NCI-H446 treated with DMSO at 0.1 percent for 48 hours (cell line): ENCODE results near the gene GLB1L2.
"Not testable (repeated sequence)": the region's sequence is repeated elsewhere in the genome, so short reads cannot be mapped to it uniquely, and the experiment has no call there.

Experiments
- DNase-seq: peaks from one replicate; lab custom pipeline; 2025; lab: John Stamatoyannopoulos, UW

GLB1L2 gene, protein sequence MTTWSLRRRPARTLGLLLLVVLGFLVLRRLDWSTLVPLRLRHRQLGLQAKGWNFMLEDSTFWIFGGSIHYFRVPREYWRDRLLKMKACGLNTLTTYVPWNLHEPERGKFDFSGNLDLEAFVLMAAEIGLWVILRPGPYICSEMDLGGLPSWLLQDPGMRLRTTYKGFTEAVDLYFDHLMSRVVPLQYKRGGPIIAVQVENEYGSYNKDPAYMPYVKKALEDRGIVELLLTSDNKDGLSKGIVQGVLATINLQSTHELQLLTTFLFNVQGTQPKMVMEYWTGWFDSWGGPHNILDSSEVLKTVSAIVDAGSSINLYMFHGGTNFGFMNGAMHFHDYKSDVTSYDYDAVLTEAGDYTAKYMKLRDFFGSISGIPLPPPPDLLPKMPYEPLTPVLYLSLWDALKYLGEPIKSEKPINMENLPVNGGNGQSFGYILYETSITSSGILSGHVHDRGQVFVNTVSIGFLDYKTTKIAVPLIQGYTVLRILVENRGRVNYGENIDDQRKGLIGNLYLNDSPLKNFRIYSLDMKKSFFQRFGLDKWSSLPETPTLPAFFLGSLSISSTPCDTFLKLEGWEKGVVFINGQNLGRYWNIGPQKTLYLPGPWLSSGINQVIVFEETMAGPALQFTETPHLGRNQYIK

DNA sequence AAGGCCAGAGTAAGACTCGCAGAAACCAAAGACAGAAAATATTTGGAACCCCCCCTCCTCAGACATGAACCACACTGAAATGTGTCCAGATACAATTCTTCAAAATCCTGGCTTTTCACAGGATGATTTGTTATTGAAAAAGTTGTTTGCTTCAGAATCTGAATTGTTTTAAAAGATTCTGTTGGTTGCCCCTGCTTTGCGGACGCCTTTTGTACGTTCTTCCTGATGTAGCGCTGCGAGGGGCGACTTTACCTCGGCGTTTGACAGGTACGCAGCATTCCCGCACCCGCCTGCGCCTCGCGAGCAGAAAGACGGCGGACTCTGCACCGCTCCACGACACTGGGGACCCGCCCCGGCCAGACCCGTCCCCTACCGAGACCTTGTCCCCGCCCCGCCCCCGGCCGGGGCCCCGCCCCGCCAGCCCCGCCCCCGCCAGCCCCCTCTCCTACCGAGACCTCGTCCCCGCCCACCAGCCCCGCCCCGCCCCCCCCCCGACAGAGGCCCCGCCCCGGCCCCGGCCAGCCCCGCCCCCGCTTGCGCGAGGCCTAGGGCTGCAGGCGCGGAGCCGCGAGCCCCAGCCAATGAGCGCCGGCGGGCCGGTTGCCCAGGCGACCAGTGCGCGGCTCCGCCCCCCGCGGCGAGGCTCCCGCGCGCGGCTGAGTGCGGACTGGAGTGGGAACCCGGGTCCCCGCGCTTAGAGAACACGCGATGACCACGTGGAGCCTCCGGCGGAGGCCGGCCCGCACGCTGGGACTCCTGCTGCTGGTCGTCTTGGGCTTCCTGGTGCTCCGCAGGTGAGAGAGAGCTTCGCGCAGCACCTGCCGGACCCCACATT is at the start of gene GLB1L2:
TSS of gene GLB1L2 (plus strand) at position 635 of the 835 bp plus-strand sequence. CDS start at position 709, 74 bp downstream.
- peak; percentile 71 for DNase-seq

DNA sequence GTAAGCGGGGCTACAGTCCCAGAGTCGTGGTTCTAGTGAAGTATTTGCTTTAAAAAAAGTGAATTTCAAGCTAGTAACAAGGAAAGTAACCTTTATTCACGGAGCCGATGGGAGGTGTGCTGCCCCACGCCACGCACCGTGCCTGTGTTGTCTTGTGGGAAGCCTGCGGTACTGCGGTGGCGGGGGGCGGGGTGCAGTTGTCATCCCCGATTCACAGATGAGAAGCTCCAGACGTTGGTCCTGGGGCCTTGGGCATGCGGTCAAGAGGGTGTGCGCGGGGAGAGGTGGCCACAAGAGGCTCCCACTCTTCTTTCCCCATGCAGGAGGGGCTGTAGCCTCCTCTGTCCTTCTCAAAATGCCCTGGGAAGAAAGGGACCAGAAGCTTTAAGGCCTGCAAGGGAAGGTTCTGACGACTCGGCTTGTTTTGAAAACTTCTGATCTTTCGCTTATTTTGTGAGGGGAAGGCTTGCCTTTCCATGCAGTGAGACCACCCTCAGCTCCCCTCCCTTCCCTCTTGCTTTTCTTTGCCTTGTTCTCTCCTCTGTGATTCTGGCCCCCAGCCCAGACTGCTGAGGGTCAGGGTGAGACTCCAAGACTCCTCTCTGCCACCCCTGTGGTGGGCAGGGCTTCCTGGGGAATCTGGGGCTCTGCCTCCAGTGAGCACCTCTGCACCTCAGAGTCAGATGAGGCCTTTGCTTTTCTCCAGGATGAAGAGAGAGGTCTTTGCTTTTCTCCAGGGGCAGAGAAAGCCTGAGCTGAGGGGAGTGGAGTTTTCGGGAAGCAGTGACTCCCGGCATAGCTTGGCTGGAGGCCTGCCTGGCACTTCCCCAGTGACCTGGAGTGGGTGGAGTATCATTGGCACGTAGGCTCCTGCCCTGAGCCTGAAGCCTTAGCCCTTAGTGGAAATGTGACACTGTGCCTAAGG is 49.4 kb upstream of the GLB1L2 start:
- no peak for DNase-seq

DNA sequence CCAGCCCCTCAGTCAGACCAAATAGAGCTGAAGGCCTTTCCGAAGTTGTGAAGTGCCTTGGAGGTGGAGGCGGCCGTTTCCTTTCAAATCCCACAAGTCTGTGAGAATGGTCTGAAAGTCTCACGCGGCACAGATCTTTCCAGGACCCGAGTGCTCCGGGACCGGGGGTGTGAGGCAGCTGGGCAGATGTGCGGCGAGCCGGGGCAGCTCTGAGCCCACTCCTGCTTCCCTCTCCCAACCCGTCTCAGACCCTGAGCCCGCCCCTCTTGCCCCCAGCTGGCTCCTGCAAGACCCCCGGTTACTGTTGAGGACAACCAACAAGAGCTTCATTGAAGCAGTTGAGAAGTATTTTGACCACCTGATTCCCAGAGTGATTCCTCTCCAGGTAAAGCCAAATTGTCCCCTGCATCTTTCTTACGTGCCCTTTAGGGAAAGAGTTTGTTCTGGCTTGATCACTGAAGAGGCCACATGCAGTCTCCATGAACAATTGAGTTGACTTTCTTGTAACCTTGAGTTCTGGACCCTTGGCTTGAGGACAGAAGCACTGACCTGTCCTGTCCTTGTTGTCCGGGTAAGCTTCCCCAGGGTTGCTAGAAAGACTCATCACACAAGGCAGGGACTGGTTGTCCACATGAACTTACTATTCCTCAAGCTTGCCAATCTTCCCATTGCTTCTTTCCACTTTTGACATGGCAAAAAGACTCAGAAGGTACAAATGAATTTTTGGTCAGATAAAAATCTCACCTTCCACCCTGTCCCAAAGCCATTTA is 48.1 kb upstream of the GLB1L2 start:
- no peak for DNase-seq

DNA sequence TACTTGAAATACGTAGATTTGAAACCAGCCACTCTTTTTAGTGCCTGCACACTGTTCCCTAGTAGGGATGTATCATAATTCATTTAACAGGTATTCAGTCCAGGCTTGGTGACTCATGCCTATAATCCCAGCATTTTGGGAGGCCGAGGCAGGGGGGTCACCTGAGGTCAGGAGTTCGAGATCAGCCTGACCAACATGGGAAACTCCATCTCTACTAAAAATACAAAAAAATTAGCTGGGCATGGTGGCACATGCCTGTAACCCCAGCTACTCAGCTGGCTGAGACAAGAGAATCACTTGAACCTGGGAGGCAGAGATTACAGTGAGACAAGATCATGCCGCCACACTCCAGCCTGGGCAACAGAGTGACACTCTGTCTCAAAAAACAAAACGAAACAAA is 47.4 kb upstream of the GLB1L2 start:
- not testable (repeated sequence) for DNase-seq

DNA sequence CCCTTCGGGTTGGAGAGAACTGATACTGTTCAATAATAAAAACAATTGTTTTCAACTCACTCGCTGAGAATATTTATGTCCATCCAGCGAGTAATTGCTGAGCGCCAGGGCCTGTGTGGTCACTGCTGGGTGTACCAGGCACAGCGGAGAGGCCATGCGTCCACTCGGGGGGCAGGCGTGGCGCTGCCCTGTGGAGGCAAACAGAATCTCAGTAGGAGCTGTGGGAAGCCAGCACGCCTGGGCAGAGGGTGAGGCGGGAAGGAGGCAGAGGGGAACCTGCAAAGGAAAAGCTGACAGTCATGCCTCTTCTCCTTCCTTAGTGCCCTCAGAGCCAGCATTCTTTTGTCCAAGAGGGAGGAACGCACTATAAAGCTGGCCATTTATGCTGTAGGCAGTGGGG is 44.2 kb upstream of the GLB1L2 start:
- DNase-seq: no peak

DNA sequence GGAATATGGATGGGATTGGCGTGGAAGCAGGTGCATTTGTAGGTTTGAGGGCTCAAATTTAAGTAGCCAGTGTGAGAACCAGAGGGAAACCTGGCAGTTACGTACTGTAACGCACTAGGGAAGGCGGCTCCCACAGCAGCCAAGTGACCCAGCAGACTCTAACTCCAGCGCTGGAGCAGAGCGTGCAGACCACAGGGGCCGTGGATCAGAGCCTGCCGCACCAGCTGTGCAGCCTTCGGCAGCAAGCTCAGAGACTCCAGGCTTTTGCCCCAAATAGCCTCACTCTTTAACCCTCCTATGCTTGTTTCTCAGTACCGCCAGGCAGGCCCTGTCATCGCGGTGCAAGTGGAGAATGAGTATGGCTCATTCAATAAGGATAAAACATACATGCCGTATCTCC is 43.3 kb upstream of the GLB1L2 start:
- DNase-seq: no peak

DNA sequence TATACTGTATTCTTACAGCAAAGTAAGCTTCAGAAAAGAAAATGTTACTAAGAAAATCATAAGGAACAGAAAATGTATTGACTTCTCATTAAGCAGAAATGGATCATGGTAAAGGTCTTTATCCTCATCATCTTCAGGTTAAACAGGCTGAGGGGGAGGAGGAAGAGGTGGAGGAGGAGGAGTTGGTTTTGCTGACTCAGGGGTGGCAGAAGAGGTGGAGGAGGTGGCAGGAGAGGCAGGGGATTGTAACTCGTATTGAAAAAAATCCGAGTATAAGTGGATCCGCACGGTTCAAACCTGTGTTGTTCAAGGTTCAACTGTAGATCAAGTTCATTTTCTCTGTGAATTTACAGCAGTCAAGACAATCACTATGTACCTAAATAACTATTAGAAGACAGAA is 42.6 kb upstream of the GLB1L2 start:
- DNase-seq: no peak

DNA sequence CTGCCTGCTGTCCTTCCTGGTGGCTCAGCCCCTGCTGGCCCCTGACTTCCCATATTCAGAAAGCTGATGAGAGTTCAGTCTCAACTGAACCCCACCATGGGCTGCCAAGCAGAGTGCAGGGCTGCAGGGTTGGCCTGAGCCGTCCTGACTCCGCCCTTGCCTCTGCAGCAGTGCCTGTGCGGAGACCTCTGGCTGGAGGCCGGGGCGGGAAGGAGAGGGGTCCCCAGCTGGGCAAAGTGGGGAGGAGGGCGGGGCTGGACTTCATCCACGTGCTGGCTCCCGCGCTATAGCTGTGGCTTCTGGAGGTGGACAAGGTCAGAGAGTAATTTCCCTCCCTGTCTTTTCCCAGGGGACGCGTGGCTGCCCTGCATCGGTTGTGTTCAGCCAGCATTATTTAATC is 42.0 kb upstream of the GLB1L2 start:
- no peak for DNase-seq

DNA sequence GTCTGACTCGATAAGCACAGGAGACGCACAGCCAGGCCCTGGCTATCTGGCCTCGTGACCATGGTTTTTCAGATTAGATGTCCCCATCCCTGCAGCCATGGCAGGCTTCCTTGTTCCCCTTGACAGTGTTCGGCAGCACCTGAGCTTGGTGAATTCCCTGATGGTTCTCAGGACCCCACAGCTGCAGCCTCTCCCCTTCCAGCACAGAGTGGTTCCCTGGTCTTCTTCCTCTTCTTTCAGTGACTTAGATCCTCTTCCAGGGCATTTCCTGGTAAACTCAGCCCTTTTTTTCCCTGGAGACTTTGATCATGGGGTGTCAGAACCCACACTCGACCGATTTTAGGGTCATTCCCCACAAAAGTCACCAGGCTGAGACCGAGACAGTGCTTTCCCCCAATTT is 41.1 kb upstream of the GLB1L2 start:
- DNase-seq: no peak

DNA sequence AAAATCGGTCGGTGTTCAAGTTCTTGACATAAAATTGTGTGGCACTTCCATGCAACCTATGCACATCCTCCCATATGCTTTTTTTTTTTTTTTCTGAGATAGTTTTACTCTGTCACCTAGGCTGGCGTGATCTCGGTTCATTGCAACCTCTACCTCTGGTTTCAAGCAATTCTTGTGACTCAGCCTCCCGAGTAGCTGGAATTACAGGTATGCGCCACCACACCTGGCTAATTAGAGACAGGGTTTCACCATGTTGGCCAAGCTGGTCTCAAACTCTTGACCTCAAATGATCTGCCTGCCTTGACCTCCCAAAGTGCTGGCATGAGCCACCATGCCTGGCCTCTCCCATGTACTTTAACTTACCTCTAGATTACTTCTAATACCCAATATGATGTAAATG is 40.6 kb upstream of the GLB1L2 start:
- DNase-seq: no peak

DNA sequence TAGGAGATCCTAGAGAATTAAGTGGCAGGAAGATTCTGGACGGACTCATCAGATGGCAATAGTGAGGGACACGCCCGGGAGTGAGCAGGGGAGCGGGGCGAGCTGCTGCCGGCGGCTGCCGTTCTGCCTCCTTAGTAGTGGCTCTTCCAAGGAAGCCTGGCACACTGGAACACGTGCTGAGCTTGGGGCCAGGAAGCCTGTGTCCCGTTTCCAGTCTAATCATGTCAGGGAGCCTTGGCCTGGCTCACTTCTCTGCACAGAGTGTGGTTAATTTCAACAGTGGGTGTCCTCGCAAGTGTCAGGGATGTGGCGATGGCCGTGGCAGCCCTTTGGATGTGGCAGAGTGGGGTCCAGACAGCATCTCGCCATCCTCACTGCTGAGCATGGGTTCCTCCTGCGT is 39.1 kb upstream of the GLB1L2 start:
- DNase-seq: no peak

DNA sequence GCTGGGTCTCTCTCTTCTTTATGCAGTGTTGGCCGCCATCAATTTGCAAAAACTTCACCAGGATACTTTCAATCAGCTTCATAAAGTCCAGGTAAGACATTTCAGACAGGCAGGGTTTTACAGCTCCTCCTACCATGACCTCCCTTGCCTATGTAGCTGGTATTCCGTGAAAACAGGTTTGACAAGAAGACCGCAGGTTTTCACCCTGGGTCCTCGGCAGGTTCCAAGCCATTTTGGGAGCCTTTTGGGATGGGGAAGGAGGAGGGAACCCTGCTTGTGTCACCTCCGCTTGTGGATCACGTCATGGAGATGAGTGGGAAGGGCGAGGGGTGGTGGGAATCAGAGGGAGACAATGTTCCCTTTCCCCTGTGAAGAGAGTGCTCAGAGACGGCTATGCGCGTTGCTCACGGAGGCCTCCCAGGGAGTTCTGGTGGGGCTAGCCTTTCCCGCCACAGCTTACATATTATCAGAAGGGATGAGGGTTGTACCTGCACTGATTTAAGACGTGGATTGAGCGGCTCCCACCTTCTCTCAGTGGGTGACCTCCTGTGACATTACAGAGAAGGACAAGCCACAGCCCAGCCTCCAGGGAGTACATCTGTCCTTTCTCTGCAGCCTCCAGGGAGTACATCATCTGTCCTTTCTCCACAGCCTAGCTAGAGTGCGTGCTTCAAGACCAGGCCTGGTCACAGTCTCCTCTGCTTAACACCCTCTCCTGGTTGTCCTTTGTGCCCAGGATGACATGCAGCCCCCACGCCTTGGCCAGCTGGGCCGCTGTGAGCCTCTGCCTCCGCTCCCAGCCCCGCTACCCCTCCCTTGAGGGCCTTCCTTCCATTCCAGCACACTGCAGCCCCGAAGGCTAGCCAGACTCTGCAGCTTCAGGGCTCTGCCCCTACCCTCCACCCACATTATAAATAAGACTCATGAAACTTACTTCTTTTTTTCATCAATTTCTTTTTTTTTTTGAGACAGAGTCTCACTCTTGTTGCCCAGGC is 38.4 kb upstream of the GLB1L2 start:
- no peak for DNase-seq

DNA sequence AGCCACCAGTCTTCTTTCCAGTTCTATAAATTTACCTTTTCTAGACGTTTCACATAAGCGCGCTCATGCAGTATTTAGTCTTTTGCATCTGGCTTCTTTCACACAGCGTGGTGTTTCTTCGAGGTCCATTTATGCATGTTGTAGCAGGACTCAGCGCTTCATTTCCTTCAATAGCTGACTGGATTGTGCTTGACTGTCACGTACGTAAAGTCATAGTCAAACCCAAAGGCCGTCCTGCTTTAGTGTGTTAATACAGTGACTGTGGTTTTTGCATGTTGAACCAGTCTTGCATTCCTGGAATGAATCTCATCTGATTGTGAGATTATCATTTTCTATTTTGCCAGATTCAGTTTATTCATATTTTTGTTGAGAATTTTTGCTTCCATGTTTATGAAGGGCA is 37.1 kb upstream of the GLB1L2 start:
- no peak for DNase-seq

DNA sequence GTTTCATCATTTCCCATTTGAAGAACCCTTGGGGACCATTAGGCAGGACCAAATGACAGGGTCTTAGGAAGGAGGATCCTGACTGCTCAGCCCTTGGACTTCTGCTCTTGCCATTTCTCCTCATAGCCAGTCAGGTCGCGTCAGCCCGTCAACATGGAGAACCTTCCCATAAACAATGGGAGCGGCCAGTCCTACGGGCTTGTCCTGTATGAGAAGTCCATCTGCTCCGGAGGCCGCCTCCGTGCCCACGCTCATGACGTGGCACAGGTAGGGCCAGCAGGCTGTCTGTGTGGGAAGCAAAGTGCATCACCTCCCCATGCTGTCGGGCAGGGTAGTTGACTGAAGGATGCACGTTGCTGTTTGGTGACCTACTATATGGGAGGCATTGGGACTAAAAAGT is 19.6 kb upstream of the GLB1L2 start:
- DNase-seq: no peak

DNA sequence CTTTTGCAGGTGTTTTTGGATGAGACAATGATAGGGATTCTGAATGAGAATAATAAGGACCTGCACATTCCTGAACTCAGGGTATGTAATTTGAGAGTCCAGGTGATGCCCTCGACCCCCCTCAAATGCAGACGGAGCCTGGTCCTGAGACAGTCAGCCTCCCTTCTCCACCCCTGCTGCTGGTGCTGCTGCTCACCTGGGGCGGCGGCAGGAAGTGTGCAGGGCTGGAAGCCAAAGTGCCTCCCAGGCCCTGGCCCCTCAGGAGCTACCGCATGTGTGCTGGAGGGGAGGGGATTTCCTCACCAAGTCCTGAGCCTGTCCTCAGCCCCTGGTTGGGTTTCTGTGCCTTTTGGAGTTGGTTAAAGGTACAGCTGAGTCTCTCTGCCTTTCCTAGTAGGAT is 19.0 kb upstream of the GLB1L2 start:
- DNase-seq: no peak

DNA sequence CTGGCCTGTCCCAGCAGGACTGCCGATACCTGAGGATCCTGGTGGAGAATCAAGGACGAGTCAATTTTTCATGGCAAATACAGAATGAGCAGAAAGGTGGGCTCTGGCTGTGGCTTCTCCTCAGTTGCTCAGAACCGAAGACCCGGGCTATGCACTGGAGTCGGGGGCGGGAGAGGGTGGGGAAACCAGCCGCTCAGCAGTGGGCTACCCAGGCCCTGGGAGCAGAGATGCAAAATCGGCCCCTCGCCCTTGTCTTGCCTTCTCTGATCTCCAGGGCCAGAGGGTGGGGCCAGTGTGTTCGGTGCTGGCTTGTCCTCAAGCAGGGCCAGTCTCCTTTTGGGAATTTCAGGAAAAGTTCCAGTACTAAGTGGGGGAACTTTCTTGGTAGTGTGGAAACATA is 18.4 kb upstream of the GLB1L2 start:
- no peak for DNase-seq

DNA sequence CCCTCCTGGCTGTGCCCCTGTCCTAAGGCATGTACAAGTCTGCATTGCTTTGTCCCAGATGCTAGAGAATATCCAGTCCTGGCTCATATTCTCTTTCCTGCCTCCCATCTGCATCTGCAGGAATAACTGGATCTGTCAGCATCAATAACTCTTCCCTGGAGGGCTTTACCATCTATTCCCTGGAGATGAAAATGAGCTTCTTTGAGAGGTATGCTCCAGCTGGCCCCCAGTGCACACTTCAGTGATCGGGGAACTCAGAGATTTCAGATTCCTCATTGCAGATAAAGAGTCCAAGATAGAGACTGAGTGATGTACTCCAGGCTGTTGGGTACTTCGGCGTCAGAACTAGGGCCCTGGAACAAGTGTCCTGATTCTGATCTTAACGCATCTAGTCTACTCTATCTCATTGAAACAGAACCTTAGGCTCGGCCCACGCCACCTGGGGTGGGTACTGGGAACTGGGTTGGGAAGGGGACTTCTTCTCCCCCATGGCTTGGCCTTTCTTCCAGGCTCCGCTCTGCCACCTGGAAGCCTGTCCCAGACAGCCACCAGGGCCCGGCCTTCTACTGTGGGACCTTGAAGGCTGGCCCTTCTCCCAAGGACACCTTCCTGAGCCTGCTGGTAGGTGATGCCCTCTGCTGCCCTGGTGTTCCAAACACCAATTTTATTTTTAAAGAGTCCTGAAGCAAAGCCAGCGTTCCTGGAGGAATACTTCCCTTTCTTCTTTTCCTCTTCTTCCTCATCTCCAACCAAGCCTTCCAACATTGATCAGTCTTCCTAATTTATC is 17.8 kb upstream of the GLB1L2 start:
- no peak for DNase-seq

DNA sequence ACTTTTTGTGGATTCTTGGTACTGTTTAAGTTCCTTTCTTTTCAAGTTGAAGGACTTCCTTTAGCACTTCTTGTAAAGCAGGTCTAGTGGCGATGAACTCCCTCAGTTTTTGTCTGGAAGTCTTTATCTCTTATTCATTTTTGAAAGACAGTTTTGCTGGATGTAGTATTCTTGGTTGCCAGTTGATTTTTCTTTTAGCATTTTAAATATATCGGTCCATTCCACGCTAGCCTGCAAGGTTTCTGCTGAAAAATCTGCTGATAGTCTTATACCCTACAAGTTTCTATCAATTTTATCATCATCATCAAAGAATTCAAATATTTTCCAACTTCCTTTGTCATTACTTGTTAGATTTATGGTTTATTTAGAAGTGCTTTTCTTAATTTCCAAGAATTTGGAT is 14.7 kb upstream of the GLB1L2 start:
- no peak for DNase-seq

DNA sequence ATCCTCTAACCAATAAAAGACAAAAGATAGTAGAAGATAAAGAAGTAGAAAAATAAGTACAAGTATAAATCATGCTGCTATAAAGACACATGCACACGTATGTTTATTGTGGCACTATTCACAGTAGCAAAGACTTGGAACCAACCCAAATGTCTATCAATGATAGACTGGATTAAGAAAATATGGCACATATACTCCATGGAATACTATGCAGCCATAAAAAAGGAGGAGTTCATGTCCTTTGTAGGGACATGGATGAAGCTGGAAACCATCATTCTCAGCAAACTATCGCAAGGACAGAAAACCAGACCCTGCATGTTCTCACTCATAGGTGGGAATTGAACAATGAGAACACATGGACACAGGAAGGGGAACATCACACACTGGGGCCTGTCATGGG is 10.4 kb upstream of the GLB1L2 start:
- not testable (repeated sequence) for DNase-seq
